ACC112 (cell line): ENCODE data around the gene TRIL.

Source experiments
- H2AFZ ChIP-seq: fragments of 200-600 bp; sonication (generic); one replicate; pipeline ENCODE4 v1.6.0; 2017; ENCODE audit warnings: antibody characterized with exemption, low read length; ENCODE audit not compliant: unreplicated experiment
- H3K27ac ChIP-seq: fragments of 200-600 bp; sonication (generic); 2 replicates; pipeline ENCODE4 v1.5.1; 2014; ENCODE audit warnings: low read depth, mild to moderate bottlenecking, antibody characterized with exemption, low read length, moderate library complexity
- H3K27me3 ChIP-seq: fragments of 200-600 bp; sonication (generic); 2 replicates; pipeline ENCODE4 v1.6.1; 2014; ENCODE audit warnings: mild to moderate bottlenecking, antibody characterized with exemption, low read length, moderate library complexity, mixed read lengths; ENCODE audit not compliant: insufficient read depth
- H3K36me3 ChIP-seq: fragments of 200-600 bp; sonication (generic); 2 replicates; pipeline ENCODE4 v1.6.1; 2016; ENCODE audit warnings: mild to moderate bottlenecking, antibody characterized with exemption, low read length, moderate library complexity, mixed read lengths; ENCODE audit not compliant: insufficient read depth
- H3K4me1 ChIP-seq: fragments of 200-600 bp; sonication (generic); one replicate; pipeline ENCODE4 v1.6.1; 2016; ENCODE audit warnings: low read length, mixed read lengths; ENCODE audit not compliant: insufficient read depth, unreplicated experiment, control insufficient read depth
- H3K4me3 ChIP-seq: fragments of 200-600 bp; sonication (generic); 2 replicates; pipeline ENCODE4 v1.5.1; 2014; ENCODE audit warnings: mild to moderate bottlenecking, low read depth, low read length
- H3K79me2 ChIP-seq: fragments of 200-600 bp; sonication (generic); one replicate; pipeline ENCODE4 v1.6.0; 2016; ENCODE audit warnings: low read length; ENCODE audit not compliant: control insufficient read depth, unreplicated experiment, insufficient read depth

TRIL gene, protein sequence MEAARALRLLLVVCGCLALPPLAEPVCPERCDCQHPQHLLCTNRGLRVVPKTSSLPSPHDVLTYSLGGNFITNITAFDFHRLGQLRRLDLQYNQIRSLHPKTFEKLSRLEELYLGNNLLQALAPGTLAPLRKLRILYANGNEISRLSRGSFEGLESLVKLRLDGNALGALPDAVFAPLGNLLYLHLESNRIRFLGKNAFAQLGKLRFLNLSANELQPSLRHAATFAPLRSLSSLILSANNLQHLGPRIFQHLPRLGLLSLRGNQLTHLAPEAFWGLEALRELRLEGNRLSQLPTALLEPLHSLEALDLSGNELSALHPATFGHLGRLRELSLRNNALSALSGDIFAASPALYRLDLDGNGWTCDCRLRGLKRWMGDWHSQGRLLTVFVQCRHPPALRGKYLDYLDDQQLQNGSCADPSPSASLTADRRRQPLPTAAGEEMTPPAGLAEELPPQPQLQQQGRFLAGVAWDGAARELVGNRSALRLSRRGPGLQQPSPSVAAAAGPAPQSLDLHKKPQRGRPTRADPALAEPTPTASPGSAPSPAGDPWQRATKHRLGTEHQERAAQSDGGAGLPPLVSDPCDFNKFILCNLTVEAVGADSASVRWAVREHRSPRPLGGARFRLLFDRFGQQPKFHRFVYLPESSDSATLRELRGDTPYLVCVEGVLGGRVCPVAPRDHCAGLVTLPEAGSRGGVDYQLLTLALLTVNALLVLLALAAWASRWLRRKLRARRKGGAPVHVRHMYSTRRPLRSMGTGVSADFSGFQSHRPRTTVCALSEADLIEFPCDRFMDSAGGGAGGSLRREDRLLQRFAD

DNA sequence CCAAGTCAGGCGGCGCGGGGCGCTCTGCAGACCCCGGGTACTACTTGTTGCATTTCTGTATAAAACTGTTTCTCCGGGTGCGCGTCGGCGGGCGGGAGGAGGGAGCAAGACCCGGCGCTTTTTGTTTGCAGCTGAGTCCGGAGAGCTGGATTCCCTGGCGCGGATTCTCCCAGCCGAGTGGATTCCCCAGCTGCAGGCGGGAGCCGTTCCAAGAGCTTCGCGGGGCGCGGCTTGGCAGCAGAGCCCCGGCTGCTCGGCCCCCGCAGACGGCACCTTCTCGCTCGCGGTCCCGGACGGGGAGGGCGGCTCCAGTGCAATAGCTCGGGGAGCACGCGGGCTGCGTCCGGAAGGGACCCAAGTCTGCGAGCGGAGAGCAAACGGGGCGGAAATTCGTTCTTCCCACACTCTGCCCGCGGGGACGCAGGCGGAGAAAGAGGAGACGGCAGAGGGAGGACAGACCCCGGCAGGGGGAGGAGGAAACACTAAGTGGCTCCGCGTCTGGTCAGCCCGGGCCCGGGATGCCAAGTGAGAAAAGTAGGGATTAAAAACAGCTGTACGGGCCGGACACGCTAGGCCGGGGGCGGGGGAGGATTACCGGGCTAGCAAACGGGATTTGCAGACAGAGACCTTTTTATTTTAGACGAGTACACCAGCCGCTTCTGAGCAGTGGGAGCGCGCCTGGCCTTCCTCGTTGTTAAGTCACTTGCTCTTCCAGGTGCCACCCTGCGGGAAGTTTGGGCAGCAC, at the start of gene TRIL:
Gene TRIL (minus strand): TSS at position 96 of the 745 bp plus-strand sequence. CDS start 284 bp downstream, outside the sequence.
- Histone ChIP-seq H3K27me3 (peaks cover 55% of the 10 kb centered on the region), H3K27ac (no peak within 1 kb of the TSS), H2AFZ (no peak within 1 kb of the TSS), H3K4me3 (peak within 1 kb of the TSS; percentile 60), H3K36me3 (no peaks in the 10 kb centered on the region), H3K79me2 (no peaks in the 10 kb centered on the region), H3K4me1 (no peaks in the 10 kb centered on the region)

DNA sequence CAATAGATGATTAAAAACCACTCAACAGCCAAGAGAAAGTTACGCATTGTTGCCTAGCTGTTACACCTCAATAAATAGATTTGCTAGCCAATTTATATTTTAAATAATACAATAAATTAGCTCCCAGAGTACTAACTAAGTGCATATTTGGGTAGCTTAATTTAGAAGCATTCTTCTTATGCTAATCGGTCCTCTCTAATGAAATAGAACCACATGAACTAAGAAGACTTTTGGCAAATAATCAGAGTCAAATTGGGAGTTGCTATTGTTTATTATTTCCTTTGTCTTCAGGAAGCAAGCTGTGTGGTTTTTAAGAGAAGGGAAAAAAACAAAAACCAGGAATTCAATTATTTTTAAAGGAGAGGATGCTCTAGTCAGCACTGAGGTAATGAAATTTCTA, 49.0 kb upstream of the TRIL start:
- no peaks in the 10 kb centered on the region for H3K4me1 ChIP-seq
- no peaks in the 10 kb centered on the region for H3K27me3 ChIP-seq
- H3K27ac ChIP-seq = no peak overlapping the region
- no peak overlapping the region for H3K4me3 ChIP-seq
- H3K36me3 ChIP-seq = no peaks in the 10 kb centered on the region
- no peaks in the 10 kb centered on the region for H3K79me2 ChIP-seq
- H2AFZ ChIP-seq = no peak overlapping the region

DNA sequence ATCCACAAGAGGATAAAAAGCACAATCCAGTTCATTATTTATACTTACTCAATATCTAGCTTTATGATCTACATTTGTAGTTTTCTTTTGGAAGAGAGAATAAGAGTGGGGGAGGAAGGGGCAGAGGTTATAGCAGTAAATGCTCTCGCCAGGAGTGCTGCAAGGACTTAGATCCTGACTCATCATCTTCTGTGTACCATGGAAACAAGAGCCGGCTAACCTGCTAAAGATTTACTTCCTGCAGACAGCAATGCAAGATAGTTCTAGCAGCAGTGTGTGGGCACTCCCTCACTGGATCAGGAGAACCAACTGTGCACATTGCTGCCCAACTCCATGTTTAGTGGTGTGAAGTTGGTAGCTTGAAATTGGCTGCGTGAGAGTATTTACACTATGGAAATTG, 47.7 kb upstream of the TRIL start:
- Histone ChIP-seq H2AFZ (no peak overlapping the region), H3K27me3 (peaks cover 3% of the 10 kb centered on the region; the same call in 1 of the 2 replicates), H3K27ac (no peak overlapping the region), H3K4me1 (no peaks in the 10 kb centered on the region), H3K36me3 (no peaks in the 10 kb centered on the region), H3K79me2 (no peaks in the 10 kb centered on the region), H3K4me3 (no peak overlapping the region)

DNA sequence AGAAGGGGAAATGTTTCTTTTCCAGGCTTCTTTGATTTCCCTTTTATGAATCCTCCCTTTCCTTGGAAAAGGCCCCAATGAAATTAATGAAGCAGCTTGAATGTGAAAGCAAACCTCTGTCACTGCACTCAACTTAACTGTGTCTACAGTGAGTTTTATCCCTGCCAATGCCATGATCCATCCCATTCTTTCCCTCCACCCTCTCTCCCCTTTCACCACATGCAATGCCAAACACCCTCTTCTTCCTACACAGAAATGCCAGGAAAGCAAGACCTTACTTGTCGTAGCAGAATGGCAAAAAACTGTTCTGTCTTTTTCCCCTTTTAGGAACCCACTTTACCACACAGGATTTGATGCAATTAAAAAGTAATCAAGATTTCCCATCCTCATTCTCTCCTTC, 47.3 kb upstream of the TRIL start:
- H3K79me2 ChIP-seq = no peaks in the 10 kb centered on the region
- H3K27me3 ChIP-seq = peaks cover 3% of the 10 kb centered on the region; the same call in 1 of the 2 replicates
- H3K27ac ChIP-seq = no peak overlapping the region
- no peak overlapping the region for H3K4me3 ChIP-seq
- no peaks in the 10 kb centered on the region for H3K36me3 ChIP-seq
- no peak overlapping the region for H2AFZ ChIP-seq
- no peaks in the 10 kb centered on the region for H3K4me1 ChIP-seq

DNA sequence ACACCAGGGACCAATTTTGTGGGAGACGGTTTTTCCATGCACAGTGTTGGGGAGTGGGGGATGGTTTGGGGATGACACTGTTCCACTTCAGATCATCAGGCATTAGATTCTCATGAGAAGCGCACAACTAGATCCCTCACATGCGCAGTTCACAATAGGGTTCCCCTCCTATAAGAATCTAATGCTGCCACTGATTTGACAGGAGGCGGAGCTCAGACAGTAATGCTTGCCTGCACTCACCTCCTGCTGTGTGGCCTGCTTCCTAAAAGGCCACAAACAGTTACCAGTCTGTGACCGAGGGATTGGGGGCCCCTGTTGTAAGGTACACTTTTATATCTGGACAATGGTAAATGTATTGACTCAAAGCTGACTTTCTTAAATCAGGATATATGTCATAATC, 45.6 kb upstream of the TRIL start:
- Histone ChIP-seq H3K4me1 (no peaks in the 10 kb centered on the region), H3K36me3 (no peaks in the 10 kb centered on the region), H2AFZ (no peak overlapping the region), H3K27me3 (peaks cover 3% of the 10 kb centered on the region; the same call in 1 of the 2 replicates), H3K79me2 (no peaks in the 10 kb centered on the region), H3K4me3 (no peak overlapping the region), H3K27ac (no peak overlapping the region)

DNA sequence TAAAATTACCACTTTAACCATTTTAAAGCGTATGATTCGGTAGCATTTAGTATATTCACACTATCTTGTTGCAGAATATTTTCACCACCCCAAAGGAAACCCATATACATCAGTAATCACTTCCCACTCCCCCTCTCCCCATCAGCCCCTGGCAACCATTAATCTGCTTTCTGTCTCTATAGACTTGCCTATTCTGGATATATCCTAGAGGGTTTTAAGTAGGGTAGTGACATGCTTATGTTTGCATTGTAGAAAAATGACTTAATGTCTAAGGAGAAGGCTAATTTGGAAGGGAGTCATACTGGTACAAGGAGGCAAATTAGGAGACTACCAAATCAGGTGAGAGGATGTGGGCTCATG, 42.6 kb upstream of the TRIL start:
- Histone ChIP-seq H3K4me3 (no peak overlapping the region), H3K27ac (no peak overlapping the region), H2AFZ (no peak overlapping the region), H3K27me3 (peaks cover 3% of the 10 kb centered on the region; the same call in 1 of the 2 replicates), H3K79me2 (no peaks in the 10 kb centered on the region), H3K36me3 (no peaks in the 10 kb centered on the region), H3K4me1 (no peaks in the 10 kb centered on the region)

DNA sequence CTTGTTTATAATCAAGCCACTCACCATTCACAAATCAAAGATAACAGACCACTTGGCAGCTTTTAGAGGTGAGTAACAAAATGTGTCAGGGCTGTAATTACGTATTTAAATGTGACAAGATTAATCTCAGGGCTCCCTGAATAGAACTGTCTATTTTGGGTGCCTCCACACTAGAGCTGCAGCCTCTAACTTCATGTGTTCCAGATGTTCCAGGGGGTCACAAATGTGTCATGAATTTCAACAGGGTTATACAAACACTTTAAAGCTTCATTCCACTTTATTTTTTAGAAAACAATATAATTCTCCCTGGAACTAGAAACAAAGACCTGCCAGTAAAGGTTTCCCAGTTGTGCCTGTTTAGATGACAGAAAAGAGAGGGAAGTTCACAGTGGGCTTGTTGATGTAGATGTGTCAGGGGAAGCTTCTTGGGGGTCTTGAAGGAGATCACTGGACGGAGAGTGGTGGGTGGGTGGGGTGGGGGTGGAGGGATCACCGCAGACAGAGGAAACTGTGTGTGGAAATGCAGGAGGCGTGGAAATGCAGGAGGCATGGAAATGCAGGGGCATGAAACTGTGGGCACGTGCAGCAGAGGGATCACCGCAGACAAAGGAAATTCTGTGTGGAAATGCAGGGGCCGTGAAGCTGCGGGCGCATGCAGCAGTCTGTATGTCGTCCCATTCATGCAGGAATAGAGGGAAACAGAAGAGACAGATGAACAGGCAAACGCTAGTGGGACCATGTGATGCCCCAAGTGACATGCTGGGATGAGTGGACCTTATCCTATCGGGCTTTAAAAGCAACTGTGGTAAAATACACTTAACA, 42.0 kb upstream of the TRIL start:
- peaks cover 3% of the 10 kb centered on the region; the same call in 1 of the 2 replicates for H3K27me3 ChIP-seq
- no peaks in the 10 kb centered on the region for H3K36me3 ChIP-seq
- no peak overlapping the region for H3K27ac ChIP-seq
- no peaks in the 10 kb centered on the region for H3K4me1 ChIP-seq
- H2AFZ ChIP-seq = no peak overlapping the region
- no peaks in the 10 kb centered on the region for H3K79me2 ChIP-seq
- no peak overlapping the region for H3K4me3 ChIP-seq

DNA sequence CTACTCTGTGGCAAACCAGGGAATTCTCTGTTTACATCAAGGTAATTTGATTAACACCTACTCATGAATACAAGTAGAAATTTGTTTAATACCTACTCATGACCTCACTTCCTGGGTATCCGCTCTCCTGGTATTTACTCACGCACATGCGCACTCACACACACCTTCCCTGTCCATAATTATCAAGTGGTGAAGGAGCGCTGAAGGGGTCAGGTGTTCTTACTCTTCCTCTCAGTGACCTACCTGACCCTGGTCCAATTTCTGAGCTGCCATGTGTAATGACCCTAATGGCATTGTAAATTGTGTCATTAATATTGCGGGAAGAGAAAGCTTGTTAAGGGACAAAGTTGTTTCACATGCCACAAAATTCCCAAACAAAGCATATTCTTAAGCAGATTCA, 41.3 kb upstream of the TRIL start:
- Histone ChIP-seq H3K79me2 (no peaks in the 10 kb centered on the region), H3K36me3 (no peaks in the 10 kb centered on the region)

DNA sequence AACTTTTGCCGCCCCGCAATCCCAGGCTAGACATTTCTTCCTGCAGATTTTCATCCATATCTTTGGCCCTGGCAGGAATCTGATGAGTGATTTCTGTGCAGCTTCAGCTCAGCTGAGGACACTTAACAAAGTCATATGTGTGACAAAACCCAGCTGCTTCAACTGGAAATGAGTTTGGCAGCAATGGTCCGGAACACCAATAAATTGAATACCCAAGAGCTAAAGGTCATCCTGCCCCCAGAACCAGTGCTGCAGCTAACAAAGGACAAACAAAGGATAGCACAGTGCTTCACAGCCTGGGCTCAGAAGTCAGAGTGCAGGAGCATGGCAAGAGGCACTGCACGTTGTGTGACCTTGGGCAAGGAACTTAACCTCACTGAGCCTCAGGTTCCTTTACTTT, 40.0 kb upstream of the TRIL start:
- H3K4me1 ChIP-seq = no peaks in the 10 kb centered on the region
- H3K36me3 ChIP-seq = no peaks in the 10 kb centered on the region
- H3K27me3 ChIP-seq = peaks cover 3% of the 10 kb centered on the region; the same call in 1 of the 2 replicates
- H3K4me3 ChIP-seq = no peak overlapping the region
- H3K27ac ChIP-seq = no peak overlapping the region
- no peaks in the 10 kb centered on the region for H3K79me2 ChIP-seq
- no peak overlapping the region for H2AFZ ChIP-seq

More for the DNA sequence above, 41.3 kb upstream of the TRIL start:
- Histone ChIP-seq H2AFZ (no peak overlapping the region), H3K27ac (no peak overlapping the region), H3K4me3 (no peak overlapping the region), H3K27me3 (peaks cover 3% of the 10 kb centered on the region; the same call in 1 of the 2 replicates), H3K4me1 (no peaks in the 10 kb centered on the region)

DNA sequence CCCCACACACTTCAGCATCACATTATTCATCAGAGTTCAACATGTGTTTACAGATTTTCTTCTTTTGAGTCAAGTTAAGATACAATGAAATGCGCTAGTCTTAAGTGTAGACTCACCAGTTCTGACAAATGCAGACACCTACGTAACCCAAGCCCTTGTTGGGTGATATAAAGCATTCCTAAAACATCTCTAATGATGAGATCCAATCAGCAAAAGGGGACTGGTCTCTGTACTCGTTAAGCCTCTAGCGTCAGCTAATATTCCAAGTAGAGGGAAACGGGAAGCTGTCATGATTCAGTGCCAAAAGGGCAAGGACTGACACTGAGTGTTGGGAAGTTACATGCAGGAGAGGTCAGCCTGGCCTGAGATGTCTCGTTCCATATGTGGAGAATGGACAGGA, 38.7 kb upstream of the TRIL start:
- Histone ChIP-seq H3K4me1 (no peaks in the 10 kb centered on the region), H3K36me3 (no peaks in the 10 kb centered on the region)

More for the DNA sequence above, 38.7 kb upstream of the TRIL start:
- H3K27me3 ChIP-seq = peaks cover 3% of the 10 kb centered on the region; the same call in 1 of the 2 replicates
- H3K4me3 ChIP-seq = no peak overlapping the region
- no peaks in the 10 kb centered on the region for H3K79me2 ChIP-seq
- no peak overlapping the region for H2AFZ ChIP-seq
- H3K27ac ChIP-seq = no peak overlapping the region
